Smooth muscle cell (in vitro differentiated cells): ENCODE data around the gene VEZT. TPM values are rescaled to one million over a fixed set of nuclear protein-coding genes. Genes with fewer than 3 reads are reported as not detected.

Experiments
- DNase-seq: peaks from one replicate; lab custom pipeline; 2025; ENCODE audit not compliant: unreplicated experiment; lab: John Stamatoyannopoulos, UW
- H2AFZ ChIP-seq: fragments of 200-600 bp; sonication (generic); 2 replicates; pipeline ENCODE4 v1.6.0; 2016; ENCODE audit warnings: antibody characterized with exemption, low read depth, mild to moderate bottlenecking
- H3F3A ChIP-seq: fragments of 200-600 bp; sonication (generic); 2 replicates; pipeline ENCODE4 v1.6.0; 2017; ENCODE audit warnings: antibody characterized with exemption, low read depth
- H3K27ac ChIP-seq: fragments of 200-600 bp; sonication (generic); 2 replicates; pipeline ENCODE4 v1.5.1; 2016; ENCODE audit warnings: low read depth, mild to moderate bottlenecking
- H3K27me3 ChIP-seq: fragments of 200-600 bp; sonication (generic); 2 replicates; pipeline ENCODE4 v1.6.1; 2016; ENCODE audit warnings: low read depth, mild to moderate bottlenecking
- H3K36me3 ChIP-seq: fragments of 200-600 bp; sonication (generic); 2 replicates; pipeline ENCODE4 v1.5.1; 2016; ENCODE audit warnings: low read depth
- H3K4me1 ChIP-seq: fragments of 200-600 bp; sonication (generic); 2 replicates; pipeline ENCODE4 v1.5.1; 2016; ENCODE audit warnings: low read depth
- H3K4me2 ChIP-seq: fragments of 200-600 bp; sonication (generic); 2 replicates; pipeline ENCODE4 v1.6.0; 2016; ENCODE audit warnings: mild to moderate bottlenecking
- H3K4me3 ChIP-seq: fragments of 200-600 bp; sonication (generic); 2 replicates; pipeline ENCODE4 v1.5.1; 2016; ENCODE audit warnings: mild to moderate bottlenecking
- H3K79me2 ChIP-seq: fragments of 200-600 bp; sonication (generic); 2 replicates; pipeline ENCODE4 v1.6.0; 2016; ENCODE audit warnings: low read depth, mild to moderate bottlenecking
- H3K9ac ChIP-seq: fragments of 200-600 bp; sonication (generic); 2 replicates; pipeline ENCODE4 v1.6.0; 2016; ENCODE audit warnings: low read depth
- H3K9me3 ChIP-seq: fragments of 200-600 bp; sonication (generic); replicated peaks from 2 replicates; pipeline ENCODE4 v1.5.1; 2016; ENCODE audit warnings: low read depth
- H4K20me1 ChIP-seq: fragments of 200-600 bp; sonication (generic); 2 replicates; pipeline ENCODE4 v1.6.0; 2016; ENCODE audit warnings: low read depth
- WGBS: methylation state at CpG from one replicate; pipeline ENCODE4 v1.1.7; 2016; ENCODE audit warnings: low lambda C conversion rate; 5-methylcytosine and 5-hydroxymethylcytosine counted together
- polyA plus RNA-seq: library from polyadenylated mRNA; unstranded; fragments of >200 nt; fragmentation: Nextera tagmentation; extraction: Ambion mirVana; gene quantifications from 2 replicates; pipeline ENCODE4 v1.2.1, GENCODE V29; 2016
- total RNA-seq: library from RNA; depleted of rRNA; stranded (reverse); fragments of >200 nt; gene quantifications from 2 replicates; pipeline ENCODE4 v1.2.3, GENCODE V29; 2014
- TF ChIP-seq, protein P1 (sequence below): fragments of 200-600 bp; sonication (generic); IDR thresholded peaks from 2 replicates; pipeline ENCODE4 v1.5.1; 2017; ENCODE audit warnings: borderline replicate concordance, mild to moderate bottlenecking, antibody characterized with exemption; ENCODE audit not compliant: insufficient read depth, poor library complexity, severe bottlenecking

VEZT gene
- total and polyA plus RNA-seq, 2 experiments from 2014 or later = 21.2 to 65.2 TPM

- no peak for DNase-seq
- Histone ChIP-seq H3K27me3 (no peaks in the 10 kb centered on the region), H3K79me2 (peaks cover 86% of the 10 kb centered on the region), H2AFZ (peak overlapping the region; percentile 97), H3K4me2 (peak overlapping the region; percentile 99), H3K4me1 (peaks cover 25% of the 10 kb centered on the region), H3K9ac (peak overlapping the region; percentile 77), H3K36me3 (no peaks in the 10 kb centered on the region), H3K27ac (peak overlapping the region; percentile 58), H4K20me1 (peaks cover 24% of the 10 kb centered on the region), H3K4me3 (peak overlapping the region; percentile 71), H3K9me3 (no peaks in the 10 kb centered on the region), H3F3A (no peaks in the 10 kb centered on the region)
- WGBS = under 1% methylated on average over 43 of the region's 45 CpGs
- TF ChIP-seq, protein P1, sequence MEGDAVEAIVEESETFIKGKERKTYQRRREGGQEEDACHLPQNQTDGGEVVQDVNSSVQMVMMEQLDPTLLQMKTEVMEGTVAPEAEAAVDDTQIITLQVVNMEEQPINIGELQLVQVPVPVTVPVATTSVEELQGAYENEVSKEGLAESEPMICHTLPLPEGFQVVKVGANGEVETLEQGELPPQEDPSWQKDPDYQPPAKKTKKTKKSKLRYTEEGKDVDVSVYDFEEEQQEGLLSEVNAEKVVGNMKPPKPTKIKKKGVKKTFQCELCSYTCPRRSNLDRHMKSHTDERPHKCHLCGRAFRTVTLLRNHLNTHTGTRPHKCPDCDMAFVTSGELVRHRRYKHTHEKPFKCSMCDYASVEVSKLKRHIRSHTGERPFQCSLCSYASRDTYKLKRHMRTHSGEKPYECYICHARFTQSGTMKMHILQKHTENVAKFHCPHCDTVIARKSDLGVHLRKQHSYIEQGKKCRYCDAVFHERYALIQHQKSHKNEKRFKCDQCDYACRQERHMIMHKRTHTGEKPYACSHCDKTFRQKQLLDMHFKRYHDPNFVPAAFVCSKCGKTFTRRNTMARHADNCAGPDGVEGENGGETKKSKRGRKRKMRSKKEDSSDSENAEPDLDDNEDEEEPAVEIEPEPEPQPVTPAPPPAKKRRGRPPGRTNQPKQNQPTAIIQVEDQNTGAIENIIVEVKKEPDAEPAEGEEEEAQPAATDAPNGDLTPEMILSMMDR = no peak
Observed at GRCh38 chr12:95216711-95217376, 763 bp upstream of the VEZT start.

- Histone ChIP-seq H3K36me3 (no peaks in the 10 kb centered on the region), H3K27ac (peak overlapping the region; percentile 51), H3K9ac (peak overlapping the region; percentile 46), H3K9me3 (no peaks in the 10 kb centered on the region), H3K4me1 (peaks cover 27% of the 10 kb centered on the region), H3F3A (no peaks in the 10 kb centered on the region), H3K4me3 (peak overlapping the region; percentile 71), H3K4me2 (peak overlapping the region; percentile 84), H2AFZ (peak overlapping the region; percentile 73), H4K20me1 (peaks cover 40% of the 10 kb centered on the region), H3K79me2 (peaks cover 86% of the 10 kb centered on the region), H3K27me3 (no peaks in the 10 kb centered on the region)
- no peak for DNase-seq
- TF ChIP-seq, protein P1 = no peak
- WGBS = 1% methylated on average over 33 of the region's 35 CpGs
Observed at GRCh38 chr12:95218150-95219133, 835 bp downstream of the VEZT start.

GRCh38 chr12:95220190-95220589, 2.6 kb downstream of the VEZT start:
- Histone ChIP-seq H4K20me1 (peaks cover 56% of the 10 kb centered on the region), H3K4me1 (peaks cover 25% of the 10 kb centered on the region), H3K9ac (no peak overlapping the region), H3K4me3 (no peak overlapping the region), H2AFZ (no peak overlapping the region), H3K79me2 (peaks cover 86% of the 10 kb centered on the region), H3K36me3 (no peaks in the 10 kb centered on the region), H3K27ac (no peak overlapping the region), H3K27me3 (no peaks in the 10 kb centered on the region), H3F3A (no peaks in the 10 kb centered on the region), H3K4me2 (no peak overlapping the region), H3K9me3 (no peaks in the 10 kb centered on the region)
- DNase-seq = no peak
- WGBS = 96% methylated on average over 4 of the region's 4 CpGs
- TF ChIP-seq, protein P1 = no peak
